ENCODE measurements around the gene OSBPL5.

OSBPL5 gene

GRCh38 chr11:3101921-3102640 lies 63.0 kb downstream of the OSBPL5 start:
- TF ChIP-seq REST (IDR thresholded peaks at IDR 0.05; ENCODE audit: insufficient read depth in 1 of 2, low read depth in 2 of 2, low read length in 2 of 2) = no peak
- TF ChIP-seq FOXP2 (optimal IDR thresholded peaks at IDR 0.05; ENCODE audit: borderline replicate concordance, extremely low read depth, extremely low read length, insufficient read depth) = no peak

- TF ChIP-seq POLR2AphosphoS5 (IDR thresholded peaks at IDR 0.05; ENCODE audit: low read depth, low read length) (no peak), FOXP2 (optimal IDR thresholded peaks at IDR 0.05; ENCODE audit: borderline replicate concordance, extremely low read depth, extremely low read length, insufficient read depth) (no peak), SIN3A (IDR thresholded peaks at IDR 0.05; ENCODE audit: borderline replicate concordance, insufficient read depth, low read length) (no peak), TAF1 (IDR thresholded peaks at IDR 0.05; ENCODE audit: borderline replicate concordance, insufficient read depth, low read length) (no peak), REST (IDR thresholded peaks at IDR 0.05; ENCODE audit: insufficient read depth in 1 of 2, low read depth in 2 of 2, low read length in 2 of 2) (no peak)
Observed at GRCh38 chr11:3099178-3099577, 65.9 kb downstream of the OSBPL5 start.

- TF ChIP-seq SIN3A (IDR thresholded peaks at IDR 0.05; ENCODE audit: borderline replicate concordance, insufficient read depth, low read length) = no peak
- no peak for TF ChIP-seq TAF1 (IDR thresholded peaks at IDR 0.05; ENCODE audit: borderline replicate concordance, insufficient read depth, low read length)
- no peak for TF ChIP-seq REST (IDR thresholded peaks at IDR 0.05; ENCODE audit: insufficient read depth in 1 of 2, low read depth in 2 of 2, low read length in 2 of 2)
- no peak for TF ChIP-seq POLR2AphosphoS5 (IDR thresholded peaks at IDR 0.05; ENCODE audit: low read depth, low read length)
- no peak for TF ChIP-seq FOXP2 (optimal IDR thresholded peaks at IDR 0.05; ENCODE audit: borderline replicate concordance, extremely low read depth, extremely low read length, insufficient read depth)
Observed at GRCh38 chr11:3096909-3097530, 68.1 kb downstream of the OSBPL5 start.

- TF ChIP-seq TAF1 (IDR thresholded peaks at IDR 0.05; ENCODE audit: borderline replicate concordance, insufficient read depth, low read length) (no peak), REST (IDR thresholded peaks at IDR 0.05; ENCODE audit: insufficient read depth in 1 of 2, low read depth in 2 of 2, low read length in 2 of 2) (peak in 1 of 2 experiments; percentile 73; a peak in 1 of 4 replicates), FOXP2 (optimal IDR thresholded peaks at IDR 0.05; ENCODE audit: borderline replicate concordance, extremely low read depth, extremely low read length, insufficient read depth) (no peak), POLR2AphosphoS5 (IDR thresholded peaks at IDR 0.05; ENCODE audit: low read depth, low read length) (peak; percentile 50), SIN3A (IDR thresholded peaks at IDR 0.05; ENCODE audit: borderline replicate concordance, insufficient read depth, low read length) (peak; percentile 95)
Observed at GRCh38 chr11:3095712-3096361, 69.3 kb downstream of the OSBPL5 start.

Data from PFSK-1 (cell line).